Parathyroid adenoma (tissue), 2 donors: Measurements from ENCODE around the gene VIL1.

Experiments
- H2AFZ ChIP-seq: fragments of 300-600 bp; sonication (generic); one replicate; pipeline ENCODE4 v1.7.0; 2017; ENCODE audit warnings: antibody characterized with exemption, mild to moderate bottlenecking
- H3K27ac ChIP-seq: fragments of 300-600 bp; sonication (generic); one replicate; pipeline ENCODE4 v1.7.0; 2017
- H3K27me3 ChIP-seq: fragments of 300-600 bp; sonication (generic); one replicate; pipeline ENCODE4 v1.7.0; 2017; ENCODE audit warnings: low read length; ENCODE audit not compliant: control insufficient read depth, insufficient read depth
- H3K36me3 ChIP-seq: fragments of 300-600 bp; sonication (generic); one replicate; pipeline ENCODE4 v1.7.0; 2017; ENCODE audit warnings: low read length; ENCODE audit not compliant: control insufficient read depth, insufficient read depth
- H3K4me1 ChIP-seq: fragments of 300-600 bp; sonication (generic); one replicate; pipeline ENCODE4 v1.7.0; 2017; ENCODE audit warnings: control low read depth
- H3K4me2 ChIP-seq: fragments of 300-600 bp; sonication (generic); one replicate; pipeline ENCODE4 v1.7.0; 2017; ENCODE audit warnings: low read length
- H3K4me3 ChIP-seq: fragments of 300-600 bp; sonication (generic); one replicate; pipeline ENCODE4 v1.7.0; 2017; ENCODE audit warnings: low read depth, low read length
- H3K79me2 ChIP-seq: fragments of 300-600 bp; sonication (generic); one replicate; pipeline ENCODE4 v1.7.0; 2017; ENCODE audit warnings: control low read depth
- H3K9ac ChIP-seq: fragments of 300-600 bp; sonication (generic); one replicate; pipeline ENCODE4 v1.7.0; 2017; ENCODE audit warnings: mild to moderate bottlenecking
- H3K9me3 ChIP-seq: fragments of 300-600 bp; sonication (generic); one replicate; pipeline ENCODE4 v1.7.0; 2017; ENCODE audit warnings: low read length; ENCODE audit not compliant: control insufficient read depth
- CTCF ChIP-seq: fragments of 300-600 bp; sonication (generic); IDR thresholded peaks from one replicate; pipeline ENCODE4 v1.7.0; 2017; ENCODE audit warnings: antibody characterized with exemption, mild to moderate bottlenecking
- donor health status: primary hyperparathyroidism.

The VIL1 gene

DNA sequence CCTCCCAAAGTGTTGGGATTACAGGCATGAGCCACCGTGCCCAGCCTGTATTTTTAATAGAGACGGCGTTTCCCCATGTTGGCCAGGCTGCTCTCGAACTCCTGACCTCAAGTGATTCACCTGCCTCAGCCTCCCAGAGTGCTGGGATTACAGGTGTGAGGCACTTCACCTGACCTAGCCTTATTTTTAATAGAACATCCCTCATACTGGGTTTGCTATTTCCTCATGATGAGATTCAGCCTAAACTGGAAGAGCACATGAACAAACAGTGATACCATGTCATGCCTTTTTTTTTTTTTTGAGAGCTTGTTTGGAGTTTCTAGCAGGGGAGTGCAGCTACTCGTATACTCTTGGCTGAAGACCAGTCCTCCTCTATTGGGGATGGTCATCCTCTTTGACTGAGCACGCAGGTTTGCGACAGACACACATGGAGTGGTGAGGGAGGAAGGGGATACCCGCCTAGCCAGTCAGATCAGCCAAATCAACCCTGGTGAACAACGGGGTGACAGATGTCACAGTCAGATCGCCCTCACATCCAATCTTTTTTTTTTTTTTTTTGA is 81.7 kb downstream of the VIL1 start:
- H3K27me3 ChIP-seq, result no peaks in the 10 kb centered on the region
- no peak overlapping the region for H3K4me3 ChIP-seq
- no peak overlapping the region for H3K4me2 ChIP-seq
- no peaks in the 10 kb centered on the region for H3K79me2 ChIP-seq
- H2AFZ ChIP-seq, result no peak overlapping the region
- no peak overlapping the region for H3K9ac ChIP-seq
- no peaks in the 10 kb centered on the region for H3K36me3 ChIP-seq
- no peak for TF ChIP-seq CTCF
- H3K27ac ChIP-seq, result no peak overlapping the region
- H3K4me1 ChIP-seq, result peaks cover 2% of the 10 kb centered on the region
- H3K9me3 ChIP-seq, result no peaks in the 10 kb centered on the region

DNA sequence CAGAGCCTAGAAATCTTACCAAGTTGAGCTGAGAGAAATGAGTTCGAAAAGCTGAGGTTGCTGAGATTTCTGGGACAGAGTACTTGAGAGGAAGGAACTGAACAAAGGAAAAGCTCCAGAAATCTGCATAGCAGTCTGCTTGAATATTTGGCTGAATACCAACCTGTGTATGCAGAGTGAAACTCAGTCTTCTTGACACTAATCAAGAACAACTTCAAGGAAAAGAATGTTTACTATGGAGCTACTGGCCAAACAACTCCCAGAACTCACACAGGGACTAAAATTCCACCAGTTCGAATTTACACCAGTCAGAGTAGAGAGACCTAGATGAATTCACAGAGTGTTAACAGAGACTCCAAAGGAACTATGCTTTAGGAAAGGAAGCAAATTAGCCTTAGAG is 82.7 kb downstream of the VIL1 start:
- Histone ChIP-seq H2AFZ (no peak overlapping the region), H3K36me3 (no peaks in the 10 kb centered on the region), H3K79me2 (no peaks in the 10 kb centered on the region), H3K4me3 (no peak overlapping the region), H3K27ac (no peak overlapping the region), H3K9me3 (no peaks in the 10 kb centered on the region), H3K4me1 (peaks cover 2% of the 10 kb centered on the region), H3K27me3 (no peaks in the 10 kb centered on the region), H3K9ac (no peak overlapping the region), H3K4me2 (no peak overlapping the region)
- TF ChIP-seq CTCF, result no peak
